Measurements from ENCODE around the gene CBL.

DNA sequence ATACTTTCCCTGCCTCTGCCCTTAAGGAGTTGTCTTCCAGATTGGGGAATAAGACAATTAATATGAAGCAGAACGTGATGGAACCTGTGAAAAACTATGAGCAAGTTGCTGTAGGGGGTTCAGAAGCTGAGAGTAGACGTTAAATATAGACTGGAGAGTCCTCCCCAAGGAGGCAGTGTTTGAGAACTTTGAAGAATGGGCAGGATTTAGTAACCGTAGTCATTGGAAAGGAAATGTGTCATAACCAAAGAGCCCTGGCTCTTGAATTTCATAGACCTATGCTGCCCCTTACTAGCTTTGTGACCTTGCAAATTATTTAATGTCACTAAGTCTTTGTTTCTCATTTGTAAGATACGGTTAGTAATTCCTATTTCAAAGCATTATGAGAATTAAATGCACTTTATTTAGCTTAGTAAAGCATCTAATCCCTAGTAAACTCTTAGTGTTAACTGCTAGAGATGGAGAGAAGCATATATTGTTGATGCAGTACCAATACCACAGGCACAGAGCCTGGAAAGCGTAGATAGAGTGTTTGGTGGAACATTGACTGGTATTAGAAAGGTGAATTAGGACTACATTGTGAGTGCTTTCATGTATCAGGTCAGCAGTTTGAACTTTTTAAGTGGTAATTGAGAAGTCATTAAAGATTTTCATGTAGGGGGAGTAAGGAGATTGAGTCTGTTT lies 56.7 kb downstream of the CBL start:
- TF ChIP-seq, protein P1, sequence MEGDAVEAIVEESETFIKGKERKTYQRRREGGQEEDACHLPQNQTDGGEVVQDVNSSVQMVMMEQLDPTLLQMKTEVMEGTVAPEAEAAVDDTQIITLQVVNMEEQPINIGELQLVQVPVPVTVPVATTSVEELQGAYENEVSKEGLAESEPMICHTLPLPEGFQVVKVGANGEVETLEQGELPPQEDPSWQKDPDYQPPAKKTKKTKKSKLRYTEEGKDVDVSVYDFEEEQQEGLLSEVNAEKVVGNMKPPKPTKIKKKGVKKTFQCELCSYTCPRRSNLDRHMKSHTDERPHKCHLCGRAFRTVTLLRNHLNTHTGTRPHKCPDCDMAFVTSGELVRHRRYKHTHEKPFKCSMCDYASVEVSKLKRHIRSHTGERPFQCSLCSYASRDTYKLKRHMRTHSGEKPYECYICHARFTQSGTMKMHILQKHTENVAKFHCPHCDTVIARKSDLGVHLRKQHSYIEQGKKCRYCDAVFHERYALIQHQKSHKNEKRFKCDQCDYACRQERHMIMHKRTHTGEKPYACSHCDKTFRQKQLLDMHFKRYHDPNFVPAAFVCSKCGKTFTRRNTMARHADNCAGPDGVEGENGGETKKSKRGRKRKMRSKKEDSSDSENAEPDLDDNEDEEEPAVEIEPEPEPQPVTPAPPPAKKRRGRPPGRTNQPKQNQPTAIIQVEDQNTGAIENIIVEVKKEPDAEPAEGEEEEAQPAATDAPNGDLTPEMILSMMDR (IDR thresholded peaks at IDR 0.05), result peak; percentile 38
- TF ChIP-seq POLR2AphosphoS5 (IDR thresholded peaks at IDR 0.05; ENCODE audit: low read depth, low read length), result no peak
- TF ChIP-seq, protein P2, sequence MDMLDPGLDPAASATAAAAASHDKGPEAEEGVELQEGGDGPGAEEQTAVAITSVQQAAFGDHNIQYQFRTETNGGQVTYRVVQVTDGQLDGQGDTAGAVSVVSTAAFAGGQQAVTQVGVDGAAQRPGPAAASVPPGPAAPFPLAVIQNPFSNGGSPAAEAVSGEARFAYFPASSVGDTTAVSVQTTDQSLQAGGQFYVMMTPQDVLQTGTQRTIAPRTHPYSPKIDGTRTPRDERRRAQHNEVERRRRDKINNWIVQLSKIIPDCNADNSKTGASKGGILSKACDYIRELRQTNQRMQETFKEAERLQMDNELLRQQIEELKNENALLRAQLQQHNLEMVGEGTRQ (IDR thresholded peaks at IDR 0.05; ENCODE audit: borderline replicate concordance, low read depth, low read length), result no peak
- no peak for TF ChIP-seq TAF1 (IDR thresholded peaks at IDR 0.05; ENCODE audit: borderline replicate concordance, low read depth, low read length)
- TF ChIP-seq MEF2A (IDR thresholded peaks at IDR 0.05; ENCODE audit: borderline replicate concordance, low read depth), result 0 out of 2 replicates have a peak, but pooled peaks have one; percentile 25
